ENCODE measurements around the gene C11orf16. TPM values are rescaled to one million over a fixed set of nuclear protein-coding genes. Genes with fewer than 3 reads are reported as not detected.
"Not testable (repeated sequence)": the region's sequence is repeated elsewhere in the genome, so short reads cannot be mapped to it uniquely, and the experiment has no call there.

C11orf16 gene
- polyA plus RNA-seq, 1 of the 3 experiments (the other 2 are of a cell fraction): not detected

DNA sequence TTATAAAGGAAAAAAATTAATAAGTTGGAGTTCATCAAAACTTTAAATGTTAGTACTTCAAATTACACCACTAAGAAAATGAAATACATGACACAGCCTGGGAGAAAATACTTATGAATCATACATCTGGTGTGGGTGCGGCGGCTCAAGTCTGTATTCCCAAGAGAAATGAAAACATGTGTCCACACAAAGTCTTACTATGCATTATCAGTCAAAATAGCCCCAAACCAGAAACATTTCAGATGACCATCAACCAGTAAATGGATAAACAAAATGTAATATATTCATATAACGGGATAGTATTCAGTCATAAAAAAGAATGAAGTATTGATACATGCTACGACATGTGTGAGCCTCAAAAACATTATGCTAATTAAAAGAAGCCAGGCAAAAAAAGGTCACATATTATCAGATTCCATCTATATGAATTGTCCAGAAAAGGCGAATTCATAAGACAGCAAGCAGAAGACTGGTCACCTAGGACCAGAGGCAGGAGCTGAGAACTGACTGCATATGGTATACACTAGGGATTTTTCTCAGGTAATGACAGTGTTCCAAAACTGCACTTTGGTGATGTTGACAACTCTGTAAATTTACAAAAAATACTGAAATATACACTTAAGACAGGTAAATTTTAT lies 27.1 kb downstream of the C11orf16 start:
- Histone ChIP-seq H3K9me2 (no peaks in the 10 kb centered on the region), H3K4me1 (ENCODE audit: control insufficient read depth in 1 of 2, insufficient read depth in 2 of 2, low read depth in 1 of 2, low read length in 1 of 2) (peaks cover 5 to 21% of the 10 kb centered on the region in 2 experiments; a peak in 3 of 4 replicates), H3F3A (replicated peaks; ENCODE audit: insufficient read depth) (peaks cover 37% of the 10 kb centered on the region), H3K79me2 (ENCODE audit: insufficient read depth) (no peaks in the 10 kb centered on the region), H3K9ac (peak overlapping the region; percentile 21; the same call in 1 of the 2 replicates), H3K4me2 (peak overlapping the region; percentile 58), H3K27me3 (ENCODE audit: insufficient read depth) (no peaks in the 10 kb centered on the region), H3K4me3 (ENCODE audit: low read depth in 2 of 2, low read length in 1 of 2) (no peak overlapping the region), H2AFZ (ENCODE audit: low read depth) (no peak overlapping the region), H3K36me3 (replicated peaks in 1 of 2; ENCODE audit: control insufficient read depth in 1 of 2, insufficient read depth in 2 of 2, low read length in 1 of 2) (no peaks in the 10 kb centered on the region), H3K9me3 (no peaks in the 10 kb centered on the region), H4K20me1 (ENCODE audit: insufficient read depth) (no peaks in the 10 kb centered on the region), H3K27ac (ENCODE audit: low read depth in 2 of 2, low read length in 1 of 2) (peak overlapping the region in 1 of 2 experiments; percentile 95; a peak in 2 of 4 replicates)
- POLR2A ChIA-PET: no interaction called here
- TF ChIP-seq, protein P1, sequence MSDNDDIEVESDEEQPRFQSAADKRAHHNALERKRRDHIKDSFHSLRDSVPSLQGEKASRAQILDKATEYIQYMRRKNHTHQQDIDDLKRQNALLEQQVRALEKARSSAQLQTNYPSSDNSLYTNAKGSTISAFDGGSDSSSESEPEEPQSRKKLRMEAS (IDR thresholded peaks at IDR 0.05; ENCODE audit: low read depth): peak; percentile 53; the same call in 1 of the 2 replicates
- peak; percentile 21; the same call in 1 of the 2 replicates for TF ChIP-seq MXI1 (IDR thresholded peaks at IDR 0.05; ENCODE audit: low read depth, low read length)
- TF ChIP-seq GATA2 (CRISPR knock-in tag; IDR thresholded peaks at IDR 0.05): 0 out of 2 replicates have a peak, but pooled peaks have one; percentile 6
- peak; percentile 42; the same call in 1 of the 2 replicates for TF ChIP-seq JUND (IDR thresholded peaks at IDR 0.05)
- TF ChIP-seq NRF1 (IDR thresholded peaks at IDR 0.05; ENCODE audit: low read depth, low read length): no peak
- TF ChIP-seq TEAD4 (IDR thresholded peaks at IDR 0.05; ENCODE audit: borderline replicate concordance, insufficient read depth): no peak
- peak; percentile 81 for TF ChIP-seq TCF12 (IDR thresholded peaks at IDR 0.05)
- TF ChIP-seq, protein P2, sequence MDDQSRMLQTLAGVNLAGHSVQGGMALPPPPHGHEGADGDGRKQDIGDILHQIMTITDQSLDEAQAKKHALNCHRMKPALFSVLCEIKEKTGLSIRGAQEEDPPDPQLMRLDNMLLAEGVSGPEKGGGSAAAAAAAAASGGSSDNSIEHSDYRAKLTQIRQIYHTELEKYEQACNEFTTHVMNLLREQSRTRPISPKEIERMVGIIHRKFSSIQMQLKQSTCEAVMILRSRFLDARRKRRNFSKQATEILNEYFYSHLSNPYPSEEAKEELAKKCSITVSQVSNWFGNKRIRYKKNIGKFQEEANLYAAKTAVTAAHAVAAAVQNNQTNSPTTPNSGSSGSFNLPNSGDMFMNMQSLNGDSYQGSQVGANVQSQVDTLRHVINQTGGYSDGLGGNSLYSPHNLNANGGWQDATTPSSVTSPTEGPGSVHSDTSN (IDR thresholded peaks at IDR 0.05): 0 out of 2 replicates have a peak, but pooled peaks have one; percentile 22
- peak; percentile 16; the same call in 1 of the 2 replicates for TF ChIP-seq NFIC (IDR thresholded peaks at IDR 0.05; ENCODE audit: borderline replicate concordance)
- TF ChIP-seq FOSL2 (IDR thresholded peaks at IDR 0.05; ENCODE audit: borderline replicate concordance, low read depth): peak; percentile 55; the same call in 1 of the 2 replicates
- no peak for DNase-seq
- CTCF ChIA-PET: interaction anchor here (1.1 kb wide), 1 partner anchor 196 kb away, joined by 3 read pairs; no protein-coding TSS in a partner anchor
- WGBS (ENCODE audit: low lambda C conversion rate): 21% methylated on average over 5 of the region's 5 CpGs

- TF ChIP-seq RAD21 (IDR thresholded peaks at IDR 0.05; ENCODE audit: low read length) (no peak), ELF1 (IDR thresholded peaks at IDR 0.05) (no peak)
- TF ChIP-seq, protein P2 (IDR thresholded peaks at IDR 0.05): no peak
- TF ChIP-seq, protein P3, sequence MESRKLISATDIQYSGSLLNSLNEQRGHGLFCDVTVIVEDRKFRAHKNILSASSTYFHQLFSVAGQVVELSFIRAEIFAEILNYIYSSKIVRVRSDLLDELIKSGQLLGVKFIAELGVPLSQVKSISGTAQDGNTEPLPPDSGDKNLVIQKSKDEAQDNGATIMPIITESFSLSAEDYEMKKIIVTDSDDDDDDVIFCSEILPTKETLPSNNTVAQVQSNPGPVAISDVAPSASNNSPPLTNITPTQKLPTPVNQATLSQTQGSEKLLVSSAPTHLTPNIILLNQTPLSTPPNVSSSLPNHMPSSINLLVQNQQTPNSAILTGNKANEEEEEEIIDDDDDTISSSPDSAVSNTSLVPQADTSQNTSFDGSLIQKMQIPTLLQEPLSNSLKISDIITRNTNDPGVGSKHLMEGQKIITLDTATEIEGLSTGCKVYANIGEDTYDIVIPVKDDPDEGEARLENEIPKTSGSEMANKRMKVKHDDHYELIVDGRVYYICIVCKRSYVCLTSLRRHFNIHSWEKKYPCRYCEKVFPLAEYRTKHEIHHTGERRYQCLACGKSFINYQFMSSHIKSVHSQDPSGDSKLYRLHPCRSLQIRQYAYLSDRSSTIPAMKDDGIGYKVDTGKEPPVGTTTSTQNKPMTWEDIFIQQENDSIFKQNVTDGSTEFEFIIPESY (IDR thresholded peaks at IDR 0.05; ENCODE audit: borderline replicate concordance, low read depth): no peak
- no peak overlapping the region for H3K27ac ChIP-seq (ENCODE audit: low read depth in 2 of 2, low read length in 1 of 2)
- no peak for DNase-seq
- no peaks in the 10 kb centered on the region for H3K9me2 ChIP-seq
- H3K79me2 ChIP-seq (ENCODE audit: insufficient read depth): no peaks in the 10 kb centered on the region
- H4K20me1 ChIP-seq (ENCODE audit: insufficient read depth): no peaks in the 10 kb centered on the region
- H3F3A ChIP-seq (replicated peaks; ENCODE audit: insufficient read depth): peaks cover 18% of the 10 kb centered on the region
- H3K27me3 ChIP-seq (ENCODE audit: insufficient read depth): no peaks in the 10 kb centered on the region
- no peaks in the 10 kb centered on the region for H3K4me1 ChIP-seq (ENCODE audit: control insufficient read depth in 1 of 2, insufficient read depth in 2 of 2, low read depth in 1 of 2, low read length in 1 of 2)
- H3K4me3 ChIP-seq (ENCODE audit: low read depth in 2 of 2, low read length in 1 of 2): no peak overlapping the region
- peaks cover 16% of the 10 kb centered on the region for H3K9me3 ChIP-seq
- H3K9ac ChIP-seq: no peak overlapping the region
- ChIA-PET POLR2A (no interaction called here), CTCF (no interaction called here)
- H2AFZ ChIP-seq (ENCODE audit: low read depth): no peak overlapping the region
- H3K36me3 ChIP-seq (replicated peaks in 1 of 2; ENCODE audit: control insufficient read depth in 1 of 2, insufficient read depth in 2 of 2, low read length in 1 of 2): no peaks in the 10 kb centered on the region
- H3K4me2 ChIP-seq: no peak overlapping the region
Observed at GRCh38 chr11:8899119-8899753, 33.5 kb downstream of the C11orf16 start.

- DNase-seq; H3K4me1 ChIP-seq (ENCODE audit: control insufficient read depth in 1 of 2, insufficient read depth in 2 of 2, low read depth in 1 of 2, low read length in 1 of 2); CTCF ChIA-PET; H3K79me2 ChIP-seq (ENCODE audit: insufficient read depth); H3K4me2 ChIP-seq; H3K27me3 ChIP-seq (ENCODE audit: insufficient read depth); POLR2A ChIA-PET; H3K27ac ChIP-seq (ENCODE audit: low read depth in 2 of 2, low read length in 1 of 2); H3K4me3 ChIP-seq (ENCODE audit: low read depth in 2 of 2, low read length in 1 of 2); H2AFZ ChIP-seq (ENCODE audit: low read depth); H4K20me1 ChIP-seq (ENCODE audit: insufficient read depth); H3K36me3 ChIP-seq (replicated peaks in 1 of 2; ENCODE audit: control insufficient read depth in 1 of 2, insufficient read depth in 2 of 2, low read length in 1 of 2); H3F3A ChIP-seq (replicated peaks; ENCODE audit: insufficient read depth); H3K9ac ChIP-seq; H3K9me3 ChIP-seq; H3K9me2 ChIP-seq: not testable (repeated sequence)
- 46% methylated on average over 2 of the region's 2 CpGs for WGBS (ENCODE audit: low lambda C conversion rate)
Observed at GRCh38 chr11:8891185-8891584, 41.6 kb downstream of the C11orf16 start.
